ENCODE results near the gene NSL1. TPM values are rescaled to one million over a fixed set of nuclear protein-coding genes. Genes with fewer than 3 reads are reported as not detected.

Gene NSL1
- total RNA-seq, 1 donor from 2014 or later: 51.7 TPM

DNA sequence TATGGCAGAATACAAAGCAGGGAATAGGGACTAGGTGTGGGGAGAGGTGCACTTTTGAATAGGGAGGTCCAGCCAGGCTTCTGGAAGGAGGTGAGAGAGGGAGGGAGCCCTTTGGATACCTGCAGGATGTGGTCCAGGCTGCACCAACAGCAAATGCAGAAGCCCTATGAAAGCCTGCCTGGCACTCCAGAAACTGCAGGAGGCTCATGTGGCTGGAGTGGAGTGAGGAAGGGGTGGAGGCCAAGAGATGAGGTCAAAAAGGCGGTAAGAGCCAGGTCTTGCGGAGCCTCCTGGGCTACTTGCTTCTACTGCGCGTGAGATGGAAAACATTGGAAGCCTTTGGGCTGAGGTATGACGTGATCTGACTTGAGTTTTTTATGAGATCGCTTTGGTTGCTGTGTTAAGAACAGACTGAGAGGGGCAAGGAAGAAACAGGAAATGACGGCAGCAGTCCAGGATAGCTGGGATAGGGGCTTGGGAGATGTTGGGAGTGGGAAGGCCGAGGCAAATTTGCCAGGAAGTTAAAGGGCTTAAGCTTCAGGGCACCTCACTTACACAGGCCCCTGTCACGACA lies 87.5 kb downstream of the NSL1 start:
- DNase-seq: no peak

DNA sequence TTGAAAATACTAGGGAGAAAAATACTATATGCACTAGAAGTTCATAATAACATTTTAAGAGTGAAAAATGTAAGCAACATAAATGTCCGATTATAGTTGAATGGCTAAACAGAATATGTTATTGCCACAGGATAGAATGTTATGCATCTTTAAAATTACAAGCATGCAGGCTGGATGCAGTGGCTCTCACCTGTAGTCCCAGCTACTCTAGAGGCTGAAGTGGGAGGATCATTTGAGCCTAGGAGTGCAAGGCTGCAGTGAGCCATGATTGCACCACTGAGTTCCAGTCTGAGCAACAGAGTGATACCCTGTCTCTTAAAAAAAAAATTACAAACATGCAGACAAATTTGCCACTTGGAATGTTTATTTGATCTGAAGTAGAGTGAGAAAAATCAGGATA lies 88.9 kb downstream of the NSL1 start:
- no peak for DNase-seq

DNA sequence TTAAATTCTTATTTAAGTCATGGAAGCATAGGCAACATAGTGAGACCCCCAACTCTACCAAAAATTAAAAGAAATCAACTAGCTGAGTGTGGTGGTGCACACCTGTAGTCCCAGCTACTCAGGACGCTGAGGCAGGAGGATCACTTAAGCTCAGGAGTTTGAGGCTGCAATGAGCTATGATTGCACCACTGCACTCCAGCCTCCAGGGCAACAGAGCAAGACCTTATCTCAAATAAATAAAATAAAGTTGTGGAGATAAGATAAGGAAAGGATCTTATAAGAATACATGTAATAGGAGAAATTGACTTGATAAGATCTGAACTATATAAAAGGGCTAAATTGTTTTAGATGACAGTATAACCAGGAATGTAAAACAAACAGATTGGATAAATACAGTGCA lies 89.7 kb downstream of the NSL1 start:
- no peak for DNase-seq

DNA sequence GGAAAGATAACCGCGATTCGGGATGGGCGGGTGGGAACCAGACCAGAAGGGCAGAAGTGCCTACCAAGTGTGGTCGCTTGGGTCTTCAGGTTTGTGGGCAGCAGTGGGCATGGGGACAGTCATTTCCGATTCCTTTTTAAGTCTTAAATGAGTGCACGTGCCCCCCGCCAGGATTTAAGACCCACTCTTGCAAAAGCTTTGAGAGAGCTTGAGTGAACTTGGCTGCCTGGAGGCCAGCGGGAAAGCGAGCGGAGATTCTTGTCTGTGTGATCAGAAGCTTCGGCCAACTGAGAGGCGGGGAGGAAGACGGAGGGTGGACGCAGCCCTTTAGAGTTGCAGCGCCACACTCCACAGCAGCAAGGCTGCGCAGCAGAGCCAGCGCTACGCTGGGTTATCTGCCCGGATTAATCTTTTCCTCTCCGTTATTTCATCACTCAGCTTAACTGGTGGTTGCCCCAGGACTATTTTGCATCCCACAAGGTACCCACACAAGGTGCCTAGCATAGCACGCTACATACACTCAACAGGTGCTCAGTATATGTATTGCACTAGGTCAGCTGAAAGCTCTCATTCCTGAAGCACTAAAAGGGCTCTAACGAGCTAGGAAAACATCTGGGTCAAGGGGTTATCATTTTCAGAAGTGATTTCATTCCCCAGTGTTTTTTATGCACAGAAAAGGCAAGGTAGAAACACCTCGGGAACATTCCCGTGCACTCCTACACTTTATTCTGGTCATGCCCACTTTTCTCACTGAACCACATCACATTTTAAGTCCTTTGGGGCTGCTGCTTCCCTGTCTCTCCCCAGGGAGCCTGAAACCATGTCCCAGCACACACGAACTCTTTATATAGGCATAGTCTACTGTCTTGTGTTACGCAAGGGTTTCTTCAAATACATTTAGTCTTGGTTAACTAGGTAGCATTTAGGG lies 90.4 kb downstream of the NSL1 start:
- peak; percentile 63 for DNase-seq

DNA sequence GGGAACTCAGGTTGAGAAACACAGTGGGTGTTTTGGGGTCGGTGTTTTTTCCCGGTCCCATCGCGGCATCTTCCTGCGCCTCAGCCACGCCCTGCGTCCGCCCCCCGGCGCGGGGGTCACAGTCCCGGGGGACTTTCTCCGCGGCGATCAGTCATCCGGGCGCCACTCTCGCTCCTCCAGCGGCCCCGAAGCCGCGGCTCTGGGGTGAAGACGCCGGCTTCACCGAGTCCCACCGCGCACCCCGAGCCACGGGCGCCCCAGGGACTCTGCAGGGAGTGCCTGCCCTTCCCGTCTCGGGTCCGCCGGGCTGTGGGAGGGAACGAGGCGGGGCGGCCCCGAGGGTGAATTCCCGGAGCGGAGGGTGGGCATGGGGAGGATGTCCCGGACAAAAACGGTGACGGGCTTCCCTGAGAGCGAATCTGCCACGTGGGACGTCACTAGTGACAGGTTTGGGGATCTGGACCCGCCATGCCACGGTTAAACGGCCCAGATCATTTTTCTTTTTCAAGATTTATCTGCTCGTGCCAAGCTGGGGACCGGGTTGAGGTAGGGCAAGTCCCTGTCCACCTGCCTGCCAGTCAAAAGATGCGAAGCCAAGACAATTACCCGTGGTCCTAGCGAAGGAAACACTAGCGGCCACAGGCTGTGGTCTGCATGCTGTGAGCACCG lies 91.2 kb downstream of the NSL1 start:
- DNase-seq: peak; percentile 20

DNA sequence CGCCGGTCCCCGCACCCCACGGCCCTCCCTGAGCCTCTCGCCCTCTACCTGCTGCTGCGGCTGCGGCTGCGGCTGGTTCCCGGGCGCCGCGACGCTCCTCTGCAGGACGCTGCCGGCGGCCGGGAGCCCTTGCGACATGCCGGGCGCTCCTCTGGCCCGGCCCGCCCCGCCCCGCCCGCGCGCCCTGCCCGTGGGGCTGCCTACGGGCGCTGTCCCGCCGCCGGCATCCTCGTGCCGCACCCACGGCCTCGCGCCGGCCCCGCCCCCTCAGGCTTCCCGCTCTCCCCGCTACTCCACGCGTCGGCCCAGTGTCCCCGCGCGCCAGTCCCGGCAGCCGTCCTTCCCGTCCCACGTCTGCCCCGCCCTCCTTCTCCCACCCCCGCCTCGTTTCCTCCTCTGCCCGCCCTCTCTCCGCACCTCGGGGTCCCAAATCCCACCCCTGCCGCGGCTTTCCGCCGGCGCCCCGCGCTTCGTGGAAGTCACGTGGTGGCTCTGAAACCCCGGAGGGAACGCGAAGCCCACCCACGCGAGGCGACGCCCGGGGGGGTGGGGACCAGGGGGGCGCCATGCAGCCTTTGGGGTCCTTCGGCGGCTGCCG lies 91.9 kb downstream of the NSL1 start, which contains the start of gene BATF3:
BATF3 (minus strand) TSS at position 216 of the 598 bp plus-strand sequence; CDS start at position 138, 78 bp downstream.
- DNase-seq: peak; percentile 40

DNA sequence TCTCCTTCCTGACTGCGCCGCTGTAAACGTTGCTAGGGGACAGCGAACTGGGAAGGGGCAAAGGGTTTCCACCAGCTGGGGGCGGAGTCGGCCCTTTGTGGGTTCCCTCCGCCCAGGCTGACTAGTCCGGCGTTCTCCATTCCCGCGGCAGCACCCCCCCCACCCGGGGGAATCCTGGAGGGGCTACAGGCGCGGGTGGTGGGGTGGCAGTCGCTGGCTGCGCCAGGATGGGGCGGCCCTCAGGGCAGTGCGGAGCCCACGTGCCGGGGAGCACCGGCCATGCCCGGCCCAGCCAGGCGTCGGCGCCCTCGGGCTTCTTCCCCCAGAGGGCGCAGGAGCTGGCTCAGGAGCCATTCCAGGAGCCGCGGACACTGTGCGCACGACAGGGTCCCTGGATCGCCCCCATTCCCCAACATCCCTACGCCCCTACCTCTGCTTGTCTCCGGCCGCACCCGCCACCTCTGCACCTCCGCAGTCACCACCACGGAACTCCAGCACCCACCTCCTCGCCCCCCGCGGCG lies 92.4 kb downstream of the NSL1 start:
- peak; percentile 24 for DNase-seq

DNA sequence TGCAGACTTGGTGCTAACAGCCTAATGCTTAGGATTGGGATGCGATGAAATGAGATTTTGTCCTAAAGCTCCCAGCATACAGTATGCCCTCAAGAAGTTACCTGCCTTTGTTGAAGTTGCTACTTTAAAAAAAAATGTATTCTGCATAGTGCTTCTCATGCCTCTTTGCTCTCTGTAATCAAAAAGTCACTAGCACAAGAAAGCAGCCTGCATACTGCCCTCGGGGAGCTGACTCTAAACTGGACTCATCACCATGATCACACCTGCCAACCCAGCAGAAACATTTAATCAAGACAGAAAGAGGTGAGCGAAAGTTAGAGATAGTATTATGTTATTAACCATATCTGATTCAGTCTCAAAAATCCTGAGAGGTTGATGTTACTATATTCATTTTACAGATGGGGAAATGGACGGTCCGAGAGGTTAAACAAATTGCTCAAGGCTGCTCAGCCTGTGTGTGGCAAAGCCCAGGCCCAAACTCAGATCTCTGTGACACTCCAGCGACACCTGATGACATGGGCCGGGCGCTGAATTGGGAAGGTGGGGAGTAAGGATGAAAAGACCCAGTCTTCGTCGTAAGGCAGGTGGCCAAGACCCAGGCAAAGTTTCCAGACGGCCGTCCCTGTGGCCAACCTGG lies 93.0 kb downstream of the NSL1 start:
- DNase-seq: no peak

DNA sequence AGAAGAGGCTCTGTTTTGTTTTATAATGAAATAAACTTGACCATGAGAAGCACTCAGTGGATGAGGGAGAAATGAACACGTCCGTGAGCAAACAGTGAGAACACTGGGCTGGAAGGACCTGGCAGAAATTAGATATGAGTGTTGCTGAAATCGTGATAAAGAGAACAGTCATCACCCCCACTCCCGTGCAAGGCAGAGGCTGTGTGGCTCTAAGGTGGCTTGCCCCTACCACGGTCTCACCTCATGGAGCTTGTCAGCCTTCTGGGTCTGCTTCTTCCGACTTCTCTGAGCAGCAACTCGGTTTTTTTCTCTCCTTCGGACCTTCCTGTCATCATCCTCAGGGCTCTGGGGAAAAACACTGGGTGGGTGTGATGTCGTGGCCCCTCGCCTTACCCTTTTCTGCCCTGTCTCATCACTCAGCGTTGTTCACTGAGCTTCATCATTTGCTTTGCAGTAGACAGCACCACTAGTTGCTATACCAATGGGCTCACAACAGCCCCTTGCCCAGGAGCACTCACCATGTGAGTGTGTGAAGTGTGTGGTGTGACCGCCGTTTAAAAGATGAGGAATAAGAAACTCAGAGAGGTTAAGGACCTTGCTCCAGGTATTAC lies 94.8 kb downstream of the NSL1 start:
- no peak for DNase-seq

DNA sequence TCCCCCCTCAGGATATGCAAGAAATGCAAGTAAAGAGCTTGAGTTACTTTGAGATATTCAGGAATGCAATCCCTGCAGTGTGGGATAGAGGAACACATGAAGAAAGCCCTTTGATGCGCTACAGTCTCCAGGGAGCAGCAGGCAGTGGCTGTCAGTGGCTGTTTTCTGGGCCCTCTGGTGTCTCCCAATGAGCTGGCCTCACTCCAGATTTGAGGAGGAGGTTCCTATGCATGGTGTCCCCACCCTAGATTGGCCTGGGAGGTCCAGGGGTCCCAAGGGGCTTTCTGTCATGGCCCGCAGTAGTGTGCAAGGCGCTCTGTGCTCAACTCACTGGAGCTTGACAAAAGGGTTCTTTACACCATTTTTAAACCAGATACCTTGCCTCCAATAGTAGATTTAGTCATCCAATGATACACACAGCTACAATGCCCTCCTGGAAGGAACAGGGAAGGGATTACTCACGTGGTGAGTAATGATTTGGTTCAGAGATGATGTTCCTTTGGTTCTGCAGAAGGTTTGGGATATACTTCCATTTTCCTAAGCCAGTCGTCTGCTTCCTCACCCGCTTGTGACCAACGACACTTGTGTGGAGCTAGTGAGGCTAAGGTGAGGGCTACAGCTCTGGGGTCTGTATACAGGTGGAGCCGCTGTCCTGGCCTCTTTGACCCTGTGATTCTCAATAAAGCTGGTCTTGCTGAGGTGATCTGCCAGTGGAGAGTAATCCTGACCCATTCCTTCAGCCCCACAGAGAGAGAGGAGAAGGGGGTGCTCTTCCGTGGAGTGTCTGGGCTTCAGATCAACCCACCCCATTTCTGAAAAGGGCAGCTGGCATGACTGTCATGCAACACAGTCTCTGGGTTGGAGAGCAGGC lies 98.6 kb downstream of the NSL1 start:
- DNase-seq: no peak

DNA sequence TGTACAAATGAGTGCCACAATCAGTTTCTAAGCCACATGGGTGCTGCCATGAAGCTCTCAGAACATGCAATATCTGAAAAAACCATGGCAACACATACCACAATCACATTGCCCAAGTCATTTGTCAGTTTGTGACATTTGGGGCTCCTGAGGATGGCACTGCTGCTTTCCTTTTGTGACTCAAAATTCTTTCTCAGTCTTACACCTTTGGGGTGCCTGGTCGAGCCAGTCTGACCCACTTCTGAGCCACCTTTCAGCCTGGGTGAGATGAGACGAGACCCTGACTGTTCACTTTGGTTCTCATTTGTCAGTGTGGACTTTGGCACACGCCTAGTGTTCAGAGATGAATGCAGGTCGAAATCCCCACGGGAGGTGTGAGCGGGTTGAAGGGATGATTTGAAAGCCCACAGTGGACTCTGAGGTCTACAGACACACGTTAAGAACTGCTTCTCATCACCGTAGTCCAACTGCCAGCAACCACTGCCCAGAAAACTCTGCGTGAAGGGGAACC lies 100.0 kb downstream of the NSL1 start:
- DNase-seq: no peak

DNA sequence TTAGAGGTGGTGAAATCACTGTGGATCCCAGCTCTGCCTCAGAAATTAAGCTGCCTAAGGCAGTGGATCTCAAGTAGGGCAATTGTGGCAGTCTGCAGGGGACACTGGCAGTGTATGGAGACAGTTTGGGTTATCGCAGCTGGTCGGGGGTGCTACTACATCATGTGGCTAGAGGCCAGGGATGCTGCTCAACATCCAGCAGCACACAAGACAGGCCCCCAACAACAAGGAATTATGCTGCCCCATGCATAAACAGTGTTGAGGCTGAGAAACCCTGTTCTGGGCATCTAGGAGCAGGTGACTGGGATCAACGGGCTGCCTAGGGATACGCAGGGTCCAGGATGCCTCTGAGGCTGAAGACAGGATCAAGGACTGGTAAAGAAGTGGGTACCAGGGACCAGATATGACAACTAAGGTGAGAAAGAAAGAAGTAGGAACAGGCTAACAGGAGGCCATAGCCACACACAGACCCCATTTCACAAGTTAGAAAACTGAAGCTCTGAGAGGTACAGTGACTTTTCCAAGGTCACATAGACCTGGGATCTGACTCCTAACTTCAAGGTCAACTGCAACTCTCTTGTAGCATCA lies 100.7 kb downstream of the NSL1 start:
- DNase-seq: no peak

DNA sequence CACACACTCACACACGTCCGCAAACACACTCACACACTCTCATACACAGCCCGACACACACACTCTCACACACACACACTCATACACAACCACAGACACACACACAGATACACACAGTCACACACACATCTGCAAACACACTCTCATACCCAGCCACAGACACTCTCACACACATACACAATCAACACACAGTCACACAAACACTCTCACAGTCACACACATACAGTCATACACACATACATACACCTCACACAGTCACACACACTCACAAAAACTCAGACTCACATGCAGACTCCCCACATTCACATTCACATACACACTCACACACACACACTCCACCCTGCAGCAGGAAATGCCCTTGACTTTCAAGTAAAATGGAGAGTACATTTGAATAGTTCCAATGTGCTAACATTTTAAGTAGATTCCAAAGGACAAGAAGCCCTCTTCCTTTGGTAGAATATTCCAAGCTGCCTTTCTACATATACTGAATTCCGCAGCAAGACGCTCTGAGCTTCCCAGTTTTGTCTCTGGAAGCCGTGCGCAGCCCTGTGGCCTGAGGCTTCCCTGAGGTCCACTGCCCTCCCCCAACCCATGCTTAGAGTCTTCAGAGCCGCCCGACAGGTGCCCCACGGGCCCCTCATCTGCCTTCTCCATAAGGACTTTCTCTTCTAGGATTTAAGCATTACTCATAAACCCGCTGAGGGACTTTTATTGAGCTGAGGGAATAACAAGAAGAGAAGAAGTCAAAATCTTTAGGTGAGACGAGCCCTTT lies 101.6 kb downstream of the NSL1 start:
- no peak for DNase-seq

DNA sequence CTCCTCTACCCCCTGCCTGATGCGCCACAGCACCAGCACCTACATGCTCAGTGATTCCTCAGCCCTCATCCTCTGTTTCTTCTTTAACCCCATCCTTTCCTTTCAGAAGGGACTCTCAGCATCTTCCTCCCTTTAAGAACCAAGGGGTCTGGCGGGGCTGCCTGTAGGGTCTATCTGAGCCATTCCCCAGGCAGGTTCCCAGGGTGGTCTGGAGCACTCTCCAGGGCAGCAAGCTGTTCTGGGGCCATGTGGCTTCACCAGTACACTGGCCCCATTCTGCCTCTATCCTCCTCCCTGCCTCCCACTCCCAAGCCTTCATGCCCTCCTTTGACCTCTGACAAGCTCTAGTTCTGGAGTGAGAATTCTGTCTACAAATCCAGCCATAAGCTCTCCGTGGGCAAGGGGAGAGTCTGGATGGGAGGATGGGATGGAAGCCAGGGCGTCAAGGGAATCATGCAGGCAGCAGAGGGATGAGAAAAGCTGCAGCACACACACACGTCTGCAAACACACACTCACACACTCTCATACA lies 102.3 kb downstream of the NSL1 start:
- DNase-seq: no peak

DNA sequence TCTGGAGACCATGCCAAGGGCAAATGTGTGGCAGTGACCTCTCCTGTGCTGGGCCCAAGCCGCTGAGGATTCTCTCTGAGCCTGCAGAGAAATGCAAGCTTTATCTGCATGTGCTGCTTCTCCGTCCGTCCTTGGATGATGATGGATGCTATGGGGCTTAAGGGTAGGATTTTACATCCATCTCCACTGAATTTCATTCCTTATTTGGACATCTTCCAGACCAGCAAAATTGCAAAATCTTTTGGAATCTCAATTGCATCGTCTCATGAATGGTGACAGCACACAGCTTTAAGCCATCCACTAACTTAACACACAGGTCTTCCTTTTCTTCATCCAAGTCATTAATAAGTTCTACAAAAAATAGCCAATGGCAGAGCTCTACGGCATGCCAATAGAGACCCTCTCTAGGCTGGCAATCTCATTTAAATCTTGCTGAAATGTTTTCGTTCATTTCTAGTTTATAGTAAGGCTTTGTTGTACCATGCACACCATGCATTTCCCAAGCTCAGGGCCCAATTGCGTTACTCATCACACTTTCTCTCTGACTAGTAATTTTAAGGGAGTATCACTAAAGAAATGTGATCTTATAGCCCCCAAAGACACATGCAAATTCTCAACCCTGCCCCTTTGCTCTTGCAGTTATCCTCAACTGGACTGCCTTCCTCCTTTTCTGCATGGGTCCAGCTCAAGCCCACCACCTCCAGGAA lies 103.1 kb downstream of the NSL1 start:
- DNase-seq: no peak

DNA sequence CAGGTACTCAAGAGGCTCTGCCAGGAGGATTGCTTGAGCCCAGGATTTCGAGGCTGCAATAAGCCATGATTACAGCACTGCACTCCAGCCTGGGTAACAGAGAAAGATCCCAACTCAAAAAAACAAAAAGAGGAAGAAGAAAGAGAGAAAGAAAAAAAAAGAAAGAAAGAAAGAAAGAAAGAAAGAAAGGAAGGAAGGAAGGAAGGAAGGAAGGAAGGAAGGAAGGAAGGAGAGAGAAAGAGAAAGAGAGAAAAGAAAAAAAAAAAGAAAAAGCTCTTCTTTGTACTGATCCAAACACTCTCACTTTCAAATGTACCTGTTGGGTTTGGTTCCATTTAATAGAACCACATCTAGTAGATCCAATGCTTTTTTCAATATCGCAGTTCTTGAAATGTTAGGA lies 103.8 kb downstream of the NSL1 start:
- DNase-seq: no peak

DNA sequence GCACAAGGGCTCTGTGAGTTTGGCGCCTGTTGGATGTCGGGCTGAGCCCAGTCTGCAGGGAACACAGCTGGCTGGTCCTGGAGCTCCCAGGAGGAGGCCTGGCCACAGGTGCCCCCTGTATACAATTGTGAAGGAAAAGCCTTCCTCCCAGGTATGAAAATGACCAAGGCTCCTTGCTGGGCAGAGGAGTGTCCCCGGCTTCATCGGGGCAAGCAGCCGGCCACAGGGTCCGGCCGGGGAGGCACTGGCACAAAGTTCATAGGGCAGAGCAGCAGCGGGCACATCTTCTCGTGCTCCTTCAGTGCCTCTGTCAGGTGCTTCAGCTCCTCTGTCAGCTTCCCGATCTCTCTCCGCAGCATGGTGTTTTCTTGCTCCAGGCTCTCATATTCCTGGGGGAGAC lies 105.0 kb downstream of the NSL1 start:
- no peak for DNase-seq

DNA sequence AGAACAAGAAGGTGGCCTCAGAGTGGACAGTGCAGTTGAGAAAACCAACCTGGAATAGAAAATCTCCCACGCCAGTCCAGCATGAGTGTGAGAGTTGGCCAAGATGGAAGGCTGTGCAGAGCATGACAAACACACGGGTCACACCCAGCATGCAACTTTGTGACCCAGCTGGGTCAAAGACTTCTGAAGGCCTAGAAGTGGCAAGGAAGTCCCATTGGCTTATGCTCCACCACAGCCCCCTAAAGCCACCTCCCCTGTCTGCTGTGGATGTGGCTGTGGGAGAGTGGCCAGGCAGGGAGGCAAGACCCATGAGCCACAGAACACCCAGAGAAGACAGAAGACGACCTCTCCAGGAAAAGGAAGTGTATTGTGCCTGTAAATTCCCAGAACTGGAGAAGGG lies 105.5 kb downstream of the NSL1 start:
- no peak for DNase-seq
